ENCODE measurements around the gene PRR20C. TPM values are rescaled to one million over a fixed set of nuclear protein-coding genes. Genes with fewer than 3 reads are reported as not detected.

The PRR20C gene
- total RNA-seq, 1 experiment from 2014 or later = not detected

Other genes with a start within 250 kb of the PRR20C start
- not detected in 2 replicates for gene PRR20A, start 13.1 kb upstream of the PRR20C start, total RNA-seq (2022)
- gene PRR20B, start 6.6 kb upstream of the PRR20C start, total RNA-seq (2022) = not detected in 2 replicates
- gene PRR20D, start 6.6 kb downstream of the PRR20C start, total RNA-seq (2022) = not detected in 2 replicates
- not detected in 2 replicates for gene PRR20E, start 13.1 kb downstream of the PRR20C start, total RNA-seq (2022)

Measured in Caco-2 (cell line).